Measurements from ENCODE around the gene NSMF. TPM values are rescaled to one million over a fixed set of nuclear protein-coding genes. Genes with fewer than 3 reads are reported as not detected.

NSMF gene
- polyA plus RNA-seq, 1 of the 3 experiments (the other 2 are of a cell fraction): 58.8 TPM

DNA sequence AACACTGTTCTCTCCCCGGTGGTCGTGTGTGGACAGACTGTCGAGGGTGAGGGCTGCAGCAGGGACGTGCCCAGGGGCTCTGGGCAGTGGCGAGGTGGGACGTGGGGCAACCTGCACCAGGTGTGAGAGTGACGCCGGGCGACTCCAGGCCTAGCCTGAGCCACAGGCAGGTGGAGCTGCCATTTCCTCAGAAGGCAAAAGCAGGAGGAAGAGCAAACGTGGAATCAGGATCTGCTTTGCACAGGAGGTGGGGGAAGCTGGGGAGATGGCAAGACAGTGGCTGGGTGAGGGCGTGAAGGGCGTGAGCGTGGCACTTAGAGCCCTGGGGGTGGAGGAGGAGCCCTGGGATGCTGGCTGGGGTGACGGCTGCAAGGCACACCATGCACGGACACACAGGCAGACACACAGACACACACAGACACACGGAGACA lies 39.6 kb upstream of the NSMF start:
- Histone ChIP-seq H3K4me2 (no peak overlapping the region), H3K27me3 (ENCODE audit: insufficient read depth) (no peaks in the 10 kb centered on the region), H3K36me3 (replicated peaks in 1 of 2; ENCODE audit: control insufficient read depth in 1 of 2, insufficient read depth in 2 of 2, low read length in 1 of 2) (no peaks in the 10 kb centered on the region), H3K79me2 (ENCODE audit: insufficient read depth) (no peaks in the 10 kb centered on the region), H3K9ac (no peak overlapping the region), H2AFZ (ENCODE audit: low read depth) (no peak overlapping the region), H3K4me1 (ENCODE audit: control insufficient read depth in 1 of 2, insufficient read depth in 2 of 2, low read depth in 1 of 2, low read length in 1 of 2) (no peaks in the 10 kb centered on the region), H3K9me3 (no peaks in the 10 kb centered on the region), H4K20me1 (ENCODE audit: insufficient read depth) (no peaks in the 10 kb centered on the region), H3K27ac (ENCODE audit: low read depth in 2 of 2, low read length in 1 of 2) (no peak overlapping the region), H3F3A (replicated peaks; ENCODE audit: insufficient read depth) (no peaks in the 10 kb centered on the region), H3K4me3 (ENCODE audit: low read depth in 2 of 2, low read length in 1 of 2) (no peak overlapping the region), H3K9me2 (no peaks in the 10 kb centered on the region)
- TF ChIP-seq, protein P1, sequence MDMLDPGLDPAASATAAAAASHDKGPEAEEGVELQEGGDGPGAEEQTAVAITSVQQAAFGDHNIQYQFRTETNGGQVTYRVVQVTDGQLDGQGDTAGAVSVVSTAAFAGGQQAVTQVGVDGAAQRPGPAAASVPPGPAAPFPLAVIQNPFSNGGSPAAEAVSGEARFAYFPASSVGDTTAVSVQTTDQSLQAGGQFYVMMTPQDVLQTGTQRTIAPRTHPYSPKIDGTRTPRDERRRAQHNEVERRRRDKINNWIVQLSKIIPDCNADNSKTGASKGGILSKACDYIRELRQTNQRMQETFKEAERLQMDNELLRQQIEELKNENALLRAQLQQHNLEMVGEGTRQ (IDR thresholded peaks at IDR 0.05; ENCODE audit: borderline replicate concordance, low read depth, low read length): no peak
- TF ChIP-seq, protein P2, sequence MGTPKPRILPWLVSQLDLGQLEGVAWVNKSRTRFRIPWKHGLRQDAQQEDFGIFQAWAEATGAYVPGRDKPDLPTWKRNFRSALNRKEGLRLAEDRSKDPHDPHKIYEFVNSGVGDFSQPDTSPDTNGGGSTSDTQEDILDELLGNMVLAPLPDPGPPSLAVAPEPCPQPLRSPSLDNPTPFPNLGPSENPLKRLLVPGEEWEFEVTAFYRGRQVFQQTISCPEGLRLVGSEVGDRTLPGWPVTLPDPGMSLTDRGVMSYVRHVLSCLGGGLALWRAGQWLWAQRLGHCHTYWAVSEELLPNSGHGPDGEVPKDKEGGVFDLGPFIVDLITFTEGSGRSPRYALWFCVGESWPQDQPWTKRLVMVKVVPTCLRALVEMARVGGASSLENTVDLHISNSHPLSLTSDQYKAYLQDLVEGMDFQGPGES (IDR thresholded peaks at IDR 0.05; ENCODE audit: low read depth, low read length): no peak
- TF ChIP-seq, protein P3, sequence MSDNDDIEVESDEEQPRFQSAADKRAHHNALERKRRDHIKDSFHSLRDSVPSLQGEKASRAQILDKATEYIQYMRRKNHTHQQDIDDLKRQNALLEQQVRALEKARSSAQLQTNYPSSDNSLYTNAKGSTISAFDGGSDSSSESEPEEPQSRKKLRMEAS (IDR thresholded peaks at IDR 0.05; ENCODE audit: low read depth): no peak
- TF ChIP-seq POLR2AphosphoS5 (IDR thresholded peaks at IDR 0.05; ENCODE audit: low read depth, low read length): no peak
- no peak for TF ChIP-seq MXI1 (IDR thresholded peaks at IDR 0.05; ENCODE audit: low read depth, low read length)
- no peak for TF ChIP-seq TCF12 (IDR thresholded peaks at IDR 0.05)
- 81% methylated on average over 15 of the region's 16 CpGs for WGBS (ENCODE audit: low lambda C conversion rate)
- DNase-seq: peak; percentile 37
- CTCF ChIA-PET: interaction anchor here (1.0 to 1.4 kb wide), 2 partner anchors 11 to 196 kb away, joined by 3 read pairs; no protein-coding TSS in a partner anchor
- POLR2A ChIA-PET: no interaction called here

DNA sequence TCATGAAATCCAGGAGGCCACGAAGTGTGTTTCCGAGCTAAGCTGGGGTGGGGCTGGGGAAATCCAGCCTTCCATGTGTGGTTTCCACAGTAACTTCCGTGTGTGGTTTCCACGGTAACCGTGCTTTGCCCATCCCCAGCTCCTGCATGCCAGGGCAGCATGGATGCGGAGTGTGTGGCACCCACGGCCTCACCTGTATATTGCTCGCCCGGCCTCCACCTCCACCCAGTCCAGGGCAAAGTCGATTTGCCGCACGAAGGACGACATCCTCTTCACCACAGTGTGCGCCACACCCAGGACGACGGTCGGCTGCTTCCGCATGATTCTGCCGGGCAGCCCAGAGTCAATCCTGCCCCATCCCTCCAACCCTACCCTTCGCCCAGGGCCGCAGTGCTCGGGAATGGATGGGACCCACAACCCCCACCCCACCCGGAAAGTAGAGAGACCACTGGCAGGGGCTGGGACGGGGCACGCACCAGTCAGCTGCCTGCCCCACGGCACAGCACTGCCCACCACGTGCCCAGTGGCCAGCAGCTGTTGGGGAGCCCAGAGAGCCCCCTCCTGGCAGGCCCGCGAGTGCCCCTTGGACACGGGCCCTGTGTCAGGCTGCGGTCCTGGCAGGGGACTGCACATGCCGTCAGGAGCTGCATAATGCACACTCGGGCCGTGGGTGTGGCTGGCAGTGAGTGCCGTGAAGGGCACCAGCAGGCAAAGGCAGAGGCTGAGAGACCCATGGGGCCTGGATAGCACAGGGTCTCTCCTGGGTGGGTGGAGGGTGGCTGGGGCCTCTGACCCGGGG lies 39.0 kb upstream of the NSMF start:
- Histone ChIP-seq H3K79me2 (ENCODE audit: insufficient read depth) (no peaks in the 10 kb centered on the region), H3K4me2 (no peak overlapping the region), H3K9me3 (no peaks in the 10 kb centered on the region), H3K27ac (ENCODE audit: low read depth in 2 of 2, low read length in 1 of 2) (no peak overlapping the region), H3K27me3 (ENCODE audit: insufficient read depth) (no peaks in the 10 kb centered on the region), H3K36me3 (replicated peaks in 1 of 2; ENCODE audit: control insufficient read depth in 1 of 2, insufficient read depth in 2 of 2, low read length in 1 of 2) (no peaks in the 10 kb centered on the region), H3F3A (replicated peaks; ENCODE audit: insufficient read depth) (no peaks in the 10 kb centered on the region), H4K20me1 (ENCODE audit: insufficient read depth) (no peaks in the 10 kb centered on the region), H3K4me3 (ENCODE audit: low read depth in 2 of 2, low read length in 1 of 2) (no peak overlapping the region), H3K9me2 (no peaks in the 10 kb centered on the region), H2AFZ (ENCODE audit: low read depth) (no peak overlapping the region), H3K9ac (no peak overlapping the region), H3K4me1 (ENCODE audit: control insufficient read depth in 1 of 2, insufficient read depth in 2 of 2, low read depth in 1 of 2, low read length in 1 of 2) (no peaks in the 10 kb centered on the region)
- 86% methylated on average over 28 of the region's 36 CpGs for WGBS (ENCODE audit: low lambda C conversion rate)
- TF ChIP-seq, protein P2 (IDR thresholded peaks at IDR 0.05; ENCODE audit: low read depth, low read length): no peak
- TF ChIP-seq, protein P1 (IDR thresholded peaks at IDR 0.05; ENCODE audit: borderline replicate concordance, low read depth, low read length): no peak
- no peak for TF ChIP-seq RFX5 (IDR thresholded peaks at IDR 0.05; ENCODE audit: low read length)
- no peak for TF ChIP-seq MEF2A (IDR thresholded peaks at IDR 0.05; ENCODE audit: borderline replicate concordance, low read depth)
- TF ChIP-seq ELF1 (IDR thresholded peaks at IDR 0.05): no peak
- no peak for TF ChIP-seq JUND (IDR thresholded peaks at IDR 0.05)
- TF ChIP-seq EZH2phosphoT487 (IDR thresholded peaks at IDR 0.05; ENCODE audit: borderline replicate concordance, low read depth): no peak
- no peak for TF ChIP-seq TEAD4 (IDR thresholded peaks at IDR 0.05; ENCODE audit: borderline replicate concordance, insufficient read depth)
- TF ChIP-seq, protein P4, sequence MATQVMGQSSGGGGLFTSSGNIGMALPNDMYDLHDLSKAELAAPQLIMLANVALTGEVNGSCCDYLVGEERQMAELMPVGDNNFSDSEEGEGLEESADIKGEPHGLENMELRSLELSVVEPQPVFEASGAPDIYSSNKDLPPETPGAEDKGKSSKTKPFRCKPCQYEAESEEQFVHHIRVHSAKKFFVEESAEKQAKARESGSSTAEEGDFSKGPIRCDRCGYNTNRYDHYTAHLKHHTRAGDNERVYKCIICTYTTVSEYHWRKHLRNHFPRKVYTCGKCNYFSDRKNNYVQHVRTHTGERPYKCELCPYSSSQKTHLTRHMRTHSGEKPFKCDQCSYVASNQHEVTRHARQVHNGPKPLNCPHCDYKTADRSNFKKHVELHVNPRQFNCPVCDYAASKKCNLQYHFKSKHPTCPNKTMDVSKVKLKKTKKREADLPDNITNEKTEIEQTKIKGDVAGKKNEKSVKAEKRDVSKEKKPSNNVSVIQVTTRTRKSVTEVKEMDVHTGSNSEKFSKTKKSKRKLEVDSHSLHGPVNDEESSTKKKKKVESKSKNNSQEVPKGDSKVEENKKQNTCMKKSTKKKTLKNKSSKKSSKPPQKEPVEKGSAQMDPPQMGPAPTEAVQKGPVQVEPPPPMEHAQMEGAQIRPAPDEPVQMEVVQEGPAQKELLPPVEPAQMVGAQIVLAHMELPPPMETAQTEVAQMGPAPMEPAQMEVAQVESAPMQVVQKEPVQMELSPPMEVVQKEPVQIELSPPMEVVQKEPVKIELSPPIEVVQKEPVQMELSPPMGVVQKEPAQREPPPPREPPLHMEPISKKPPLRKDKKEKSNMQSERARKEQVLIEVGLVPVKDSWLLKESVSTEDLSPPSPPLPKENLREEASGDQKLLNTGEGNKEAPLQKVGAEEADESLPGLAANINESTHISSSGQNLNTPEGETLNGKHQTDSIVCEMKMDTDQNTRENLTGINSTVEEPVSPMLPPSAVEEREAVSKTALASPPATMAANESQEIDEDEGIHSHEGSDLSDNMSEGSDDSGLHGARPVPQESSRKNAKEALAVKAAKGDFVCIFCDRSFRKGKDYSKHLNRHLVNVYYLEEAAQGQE (IDR thresholded peaks at IDR 0.05; ENCODE audit: low read depth, low read length): no peak
- no peak for TF ChIP-seq TCF12 (IDR thresholded peaks at IDR 0.05)
- no peak for TF ChIP-seq RAD21 (IDR thresholded peaks at IDR 0.05; ENCODE audit: low read length)
- no peak for TF ChIP-seq SMC3 (IDR thresholded peaks at IDR 0.05; ENCODE audit: low read depth, low read length)
- peak; percentile 41 for DNase-seq
- POLR2A ChIA-PET: no interaction called here
- CTCF ChIA-PET: interaction anchor here (1.0 kb wide), 1 partner anchor 195 kb away, joined by 3 read pairs; no protein-coding TSS in a partner anchor
